ENCODE measurements around the gene HOXC11.

DNA sequence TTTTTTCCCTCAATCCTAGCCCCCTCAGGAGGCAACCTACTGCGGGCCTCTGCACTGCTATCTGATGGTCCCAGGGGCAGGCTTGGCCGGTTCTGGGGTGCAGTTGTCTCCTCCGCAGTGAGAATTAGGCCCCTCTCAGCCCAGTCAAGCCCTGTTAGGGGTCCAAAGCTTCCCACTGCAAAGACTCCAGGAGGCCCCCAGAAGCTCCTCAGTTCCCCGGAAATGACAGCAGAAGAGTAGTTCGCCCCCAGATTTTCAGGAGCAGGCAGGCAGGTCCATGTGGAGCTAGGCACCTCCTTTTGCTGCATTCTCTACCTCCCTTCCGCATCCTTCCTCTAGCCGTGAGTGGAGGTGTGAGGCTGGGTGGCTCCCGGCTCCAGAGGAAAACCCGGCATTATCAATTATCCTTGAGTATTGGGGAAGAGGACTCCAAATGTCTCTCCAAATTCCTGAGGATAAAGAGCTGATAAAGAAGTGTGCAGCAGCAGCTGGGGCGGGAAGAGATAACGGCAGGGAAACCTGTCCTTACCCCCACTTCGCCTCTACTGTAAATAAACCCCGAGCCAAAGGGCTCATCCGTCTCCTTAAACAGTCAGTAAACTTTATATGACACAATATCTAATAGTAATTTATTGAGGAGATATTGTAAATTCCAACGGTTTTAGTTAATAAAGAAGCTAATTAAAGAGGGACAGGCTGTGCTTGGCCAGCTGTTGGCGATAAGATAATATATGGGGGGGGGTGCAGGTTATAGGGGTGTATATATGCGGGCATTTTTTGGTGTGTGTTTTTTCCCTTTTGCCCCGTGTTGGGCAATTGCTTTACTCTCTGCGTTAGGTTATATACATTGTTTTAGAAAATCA, 18.9 kb upstream of the HOXC11 start:
- TF ChIP-seq POLR2A (IDR thresholded peaks at IDR 0.05) (no peak), EP300 (IDR thresholded peaks at IDR 0.05) (no peak)

Data from gastroesophageal sphincter (tissue), 2 donors.